OCI-LY7 (cell line): ENCODE data around the gene ROBO2.

Source experiments
- CTCF ChIP-seq: fragments of 200-600 bp; sonication (generic); conservative IDR thresholded peaks from 2 replicates; pipeline ENCODE4 v1.5.1; 2014; ENCODE audit warnings: mild to moderate bottlenecking, antibody characterized with exemption, low read length, moderate library complexity, mixed read lengths
- EZH2phosphoT487 ChIP-seq: fragments of 200-600 bp; sonication (generic); IDR thresholded peaks from 2 replicates; pipeline ENCODE4 v1.6.1; 2018; ENCODE audit warnings: low read depth, borderline replicate concordance, mild to moderate bottlenecking, mixed run types, antibody characterized with exemption, low read length, moderate library complexity, mixed read lengths

- TF ChIP-seq CTCF: no peak
- no peak for TF ChIP-seq EZH2phosphoT487
Measured at GRCh38 chr3:77279276-77279675, 239.4 kb downstream of the ROBO2 start.
